ENCODE results near the gene C1orf56.
A peak's percentile ranks its signal among the peaks of the same experiment; 100 is the strongest.

C1orf56 gene

DNA sequence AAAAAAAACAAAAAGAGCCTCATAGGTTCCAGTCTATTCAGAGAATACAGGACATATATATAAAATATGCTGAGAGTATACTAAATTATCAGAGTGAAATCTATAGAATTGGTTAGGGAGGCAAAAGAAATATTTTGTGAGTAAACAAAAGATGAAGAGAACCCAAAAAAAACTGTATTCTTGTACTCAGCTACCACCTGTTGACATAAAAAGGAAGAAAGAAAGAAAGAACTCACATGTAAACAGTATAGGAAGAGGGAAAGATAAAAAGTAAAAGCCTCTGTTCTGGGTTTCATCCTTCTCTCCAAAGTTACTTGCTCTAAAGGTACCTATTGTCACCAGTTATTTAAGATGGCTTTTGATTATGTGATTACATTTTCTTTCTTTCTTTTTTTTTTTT is 21.1 kb upstream of the C1orf56 start:
- no peak for DNase-seq

DNA sequence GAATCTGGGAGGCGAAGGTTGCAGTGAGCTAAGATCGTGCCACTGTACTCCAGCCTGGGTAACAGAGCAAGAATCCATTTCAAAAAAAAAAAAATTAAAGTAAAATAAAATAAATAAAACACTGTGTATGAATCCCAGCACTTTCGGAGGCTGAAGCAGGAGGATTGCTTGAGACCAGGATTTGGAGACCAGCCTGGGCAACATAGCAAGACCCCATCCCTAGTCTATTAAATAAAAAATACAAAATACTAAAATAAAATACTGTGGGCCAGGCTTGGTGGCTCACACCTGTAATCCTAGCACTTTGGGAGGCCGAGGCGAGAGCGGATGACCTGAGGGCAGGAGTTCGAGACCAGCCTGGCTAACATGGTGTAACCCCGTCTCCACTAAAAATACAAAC is 15.4 kb upstream of the C1orf56 start:
- DNase-seq = no peak

DNA sequence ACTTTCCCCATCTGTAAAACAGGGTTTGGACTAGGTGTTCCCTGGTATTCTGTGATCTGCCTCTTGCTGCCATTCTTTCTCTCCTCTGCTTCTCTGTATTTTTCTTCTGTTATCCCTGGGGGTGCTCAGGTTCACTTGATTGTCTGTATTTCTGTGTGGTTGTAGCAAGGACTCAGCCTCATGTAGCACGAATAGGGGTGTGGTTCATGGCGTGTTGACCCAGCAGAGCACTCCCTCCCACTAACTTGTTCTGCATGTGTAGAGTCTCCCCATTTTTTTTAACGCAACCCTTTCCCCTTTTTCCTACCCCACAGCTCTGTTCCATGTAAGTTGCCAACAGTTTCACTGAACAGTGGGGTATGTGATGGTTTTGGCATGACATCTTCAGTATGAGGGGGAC is 12.4 kb upstream of the C1orf56 start:
- no peak for DNase-seq

DNA sequence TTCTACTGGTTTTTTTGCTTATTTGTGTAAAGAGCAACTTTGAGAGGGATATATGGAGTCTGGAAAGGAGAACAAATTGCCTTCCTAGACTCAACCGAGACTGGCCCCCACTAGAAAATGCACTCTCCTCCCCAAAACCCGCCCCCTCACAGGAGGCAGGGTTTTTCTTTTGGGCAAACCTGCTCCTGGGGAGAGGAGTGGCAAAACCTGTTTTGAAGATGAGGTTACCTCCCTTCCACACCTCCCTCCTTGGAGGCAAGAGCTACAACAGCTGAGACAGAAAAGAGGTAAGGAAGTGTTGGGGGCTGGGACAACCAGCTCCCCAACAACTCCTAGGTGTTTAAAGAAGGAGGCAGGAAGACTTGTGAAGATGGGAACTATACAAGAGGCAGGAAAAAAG is 11.2 kb upstream of the C1orf56 start, which contains the start of gene BNIPL:
TSS of gene BNIPL (plus strand) at position 231 of the 400 bp plus-strand sequence. CDS start at position 371, 140 bp downstream.
- DNase-seq = no peak

DNA sequence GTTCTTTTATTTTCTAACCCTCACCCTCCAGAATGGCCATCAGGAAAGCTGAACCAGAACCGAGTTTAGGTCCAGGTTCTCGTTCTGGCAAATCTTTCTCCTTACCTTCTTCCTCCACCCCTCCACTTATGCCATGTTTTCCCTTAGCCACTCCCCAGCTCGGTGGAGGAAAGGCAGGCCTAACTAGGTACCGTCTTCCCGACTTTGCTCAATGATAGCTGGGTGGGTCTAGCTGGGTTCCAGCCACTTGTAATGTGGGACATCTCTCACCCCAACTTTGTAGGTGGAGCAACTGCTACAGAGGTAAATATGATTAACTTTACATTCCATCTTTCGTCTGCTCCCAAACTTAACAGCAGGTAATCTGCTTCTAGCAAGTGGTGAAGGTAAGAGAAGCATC is 10.5 kb upstream of the C1orf56 start:
- DNase-seq = no peak

DNA sequence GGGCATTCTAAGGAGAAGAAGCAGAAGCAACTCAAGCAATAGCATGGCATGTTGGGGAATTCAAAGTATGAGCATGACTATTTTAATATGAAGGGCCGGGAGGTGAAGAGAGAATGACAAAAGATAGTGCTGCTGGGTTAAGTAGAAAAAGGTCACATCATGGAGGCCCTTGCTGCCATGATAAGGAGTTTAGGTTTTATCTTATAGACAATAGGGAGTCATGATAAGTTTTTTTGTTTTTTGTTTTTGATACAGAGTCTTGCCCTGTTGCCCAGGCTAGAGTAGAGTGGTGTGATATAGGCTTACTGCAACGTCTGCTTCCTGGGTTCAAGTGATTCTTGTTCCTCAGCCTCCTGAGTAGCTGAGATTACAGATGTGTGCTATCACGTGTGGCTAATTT is 8.0 kb upstream of the C1orf56 start:
- DNase-seq = no peak

DNA sequence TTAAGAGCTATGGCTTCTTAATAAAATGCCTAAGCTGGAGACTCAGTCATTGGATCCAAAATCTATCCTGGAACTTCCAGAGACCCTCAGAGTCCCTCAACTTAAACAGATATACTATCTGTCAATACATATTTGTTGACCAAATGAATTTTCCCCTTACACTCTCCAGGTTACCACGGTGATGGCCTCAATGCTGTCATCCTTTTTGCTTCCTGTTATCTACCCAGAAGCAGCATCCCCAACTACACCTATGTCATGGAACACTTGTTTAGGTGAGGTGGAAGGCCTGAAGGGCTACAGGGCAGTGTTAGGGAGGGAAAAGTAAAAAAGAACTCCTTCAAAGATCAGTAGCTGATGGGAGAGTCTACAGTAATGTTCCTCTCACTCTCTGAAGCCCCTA is 4.4 kb upstream of the C1orf56 start:
- DNase-seq = no peak

DNA sequence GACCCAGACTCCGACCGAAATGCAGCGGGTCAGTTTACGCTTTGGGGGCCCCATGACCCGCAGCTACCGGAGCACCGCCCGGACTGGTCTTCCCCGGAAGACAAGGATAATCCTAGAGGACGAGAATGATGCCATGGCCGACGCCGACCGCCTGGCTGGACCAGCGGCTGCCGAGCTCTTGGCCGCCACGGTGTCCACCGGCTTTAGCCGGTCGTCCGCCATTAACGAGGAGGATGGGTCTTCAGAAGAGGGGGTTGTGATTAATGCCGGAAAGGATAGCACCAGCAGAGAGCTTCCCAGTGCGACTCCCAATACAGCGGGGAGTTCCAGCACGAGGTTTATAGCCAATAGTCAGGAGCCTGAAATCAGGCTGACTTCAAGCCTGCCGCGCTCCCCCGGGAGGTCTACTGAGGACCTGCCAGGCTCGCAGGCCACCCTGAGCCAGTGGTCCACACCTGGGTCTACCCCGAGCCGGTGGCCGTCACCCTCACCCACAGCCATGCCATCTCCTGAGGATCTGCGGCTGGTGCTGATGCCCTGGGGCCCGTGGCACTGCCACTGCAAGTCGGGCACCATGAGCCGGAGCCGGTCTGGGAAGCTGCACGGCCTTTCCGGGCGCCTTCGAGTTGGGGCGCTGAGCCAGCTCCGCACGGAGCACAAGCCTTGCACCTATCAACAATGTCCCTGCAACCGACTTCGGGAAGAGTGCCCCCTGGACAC is 534 bp downstream of the C1orf56 start:
- peak; percentile 74 to 83 (median 79) for DNase-seq

DNA sequence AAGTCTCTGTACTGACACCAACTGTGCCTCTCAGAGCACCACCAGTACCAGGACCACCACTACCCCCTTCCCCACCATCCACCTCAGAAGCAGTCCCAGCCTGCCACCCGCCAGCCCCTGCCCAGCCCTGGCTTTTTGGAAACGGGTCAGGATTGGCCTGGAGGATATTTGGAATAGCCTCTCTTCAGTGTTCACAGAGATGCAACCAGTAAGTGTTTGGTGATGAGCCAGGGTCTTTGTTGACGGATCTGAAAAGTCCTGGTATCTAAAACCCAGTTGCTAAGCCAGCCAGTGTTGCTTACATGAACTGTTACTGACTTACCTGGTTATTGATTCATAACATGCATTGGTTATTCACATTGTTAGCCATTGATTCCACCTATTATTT is 1.1 kb downstream of the C1orf56 start:
- no peak for DNase-seq

DNA sequence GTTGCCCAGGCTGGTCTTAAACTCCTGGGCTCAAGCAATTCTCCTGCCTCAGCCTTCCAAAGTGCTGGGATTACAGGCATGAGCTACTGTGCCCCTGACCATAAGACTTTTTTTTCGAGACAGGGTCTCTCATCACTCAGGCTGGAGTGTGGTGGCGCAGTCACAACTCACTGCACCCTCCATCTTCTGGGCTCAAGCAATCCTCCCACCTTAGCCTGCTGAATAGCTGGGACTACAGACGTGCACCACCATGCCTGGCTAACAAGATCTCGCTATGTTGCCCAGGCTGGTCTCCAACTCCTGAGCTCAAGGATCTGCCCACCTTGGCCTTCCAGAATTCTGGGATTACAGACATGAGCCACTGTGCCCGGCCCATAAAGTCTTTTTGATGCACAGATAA is 1.9 kb downstream of the C1orf56 start:
- DNase-seq = no peak

DNA sequence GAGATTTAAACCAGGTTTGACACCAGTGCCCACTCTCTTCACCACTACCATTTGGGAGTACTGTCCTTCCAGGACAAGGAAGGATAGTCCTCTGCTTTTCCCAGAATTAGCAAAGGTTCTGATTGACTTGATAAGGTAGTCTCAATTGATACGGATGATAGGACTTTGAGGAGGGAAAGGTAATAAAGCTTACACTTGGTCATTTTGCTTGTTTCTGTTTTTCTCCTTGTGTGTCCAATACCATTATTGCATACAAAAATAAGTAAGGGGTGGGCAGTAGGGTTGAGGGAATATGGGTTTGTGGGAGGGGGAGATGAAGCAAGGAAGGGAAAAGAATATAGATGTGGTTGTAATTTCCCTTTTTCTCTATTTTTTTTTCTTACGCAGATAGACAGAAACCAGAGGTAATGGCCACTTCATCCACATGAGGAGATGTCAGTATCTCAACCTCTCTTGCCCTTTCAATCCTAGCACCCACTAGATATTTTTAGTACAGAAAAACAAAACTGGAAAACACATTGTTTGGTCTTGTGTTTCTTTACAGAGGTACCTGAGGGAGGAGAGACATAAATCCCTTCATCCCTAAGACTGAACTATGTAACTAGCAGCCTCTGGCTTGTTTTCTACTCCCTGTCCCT is 2.6 kb downstream of the C1orf56 start:
- no peak for DNase-seq

DNA sequence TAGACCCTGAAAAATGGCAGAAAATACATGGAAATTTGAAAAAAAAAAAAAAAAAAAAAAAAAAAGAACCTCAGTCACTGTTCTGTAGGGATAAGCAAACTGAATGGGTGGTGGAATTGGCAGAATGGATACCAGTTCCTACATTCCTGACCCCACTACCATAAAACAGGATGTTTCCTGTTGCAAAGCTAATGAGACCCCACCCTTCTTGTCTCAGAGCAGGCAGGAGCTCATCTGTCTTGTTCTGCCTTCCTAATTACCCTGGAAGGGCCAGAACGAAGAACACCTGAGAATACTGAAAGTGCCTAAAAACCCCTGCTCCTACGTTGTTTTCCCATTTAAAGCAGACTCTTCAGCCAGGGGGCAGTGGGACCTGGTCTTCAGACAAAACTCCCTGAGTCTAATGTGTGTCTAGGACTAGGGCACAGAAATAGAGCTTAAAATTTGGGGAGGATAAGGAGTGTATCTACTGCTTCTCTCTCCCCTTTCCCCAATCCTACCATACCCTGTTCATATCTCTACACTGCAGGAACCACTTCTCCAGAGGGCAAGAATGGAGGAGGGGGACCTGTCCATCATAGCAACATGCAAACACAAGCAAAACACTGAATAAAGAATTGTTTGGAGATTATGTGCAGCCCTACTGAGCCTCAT is 3.9 kb downstream of the C1orf56 start:
- no peak for DNase-seq

DNA sequence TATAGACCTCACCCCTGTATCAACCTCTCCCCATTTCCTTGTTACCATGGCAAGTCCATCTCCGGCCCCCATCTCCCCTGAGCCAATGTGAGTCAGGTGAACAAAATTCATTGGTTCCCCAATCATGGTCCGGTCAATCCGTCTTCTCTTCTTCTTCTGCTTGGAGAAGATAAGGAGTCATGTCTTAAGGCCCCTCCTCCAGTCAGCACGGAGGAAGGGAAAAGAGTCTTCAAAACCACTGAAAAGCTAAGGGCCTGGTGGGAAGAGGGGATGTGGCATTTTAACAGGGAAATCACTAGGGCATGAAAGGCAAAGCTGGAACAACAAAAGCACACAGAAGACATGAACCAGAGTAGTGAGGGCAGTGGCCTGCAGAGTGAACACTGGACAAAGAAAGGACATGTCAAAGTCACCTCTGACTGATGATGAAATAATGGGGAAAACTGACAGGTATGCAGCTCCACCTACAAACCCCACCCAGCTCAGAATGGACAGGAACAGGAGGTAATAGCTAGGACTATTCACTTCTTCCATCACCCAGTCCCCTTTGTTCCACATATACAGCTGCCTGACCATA is 7.5 kb downstream of the C1orf56 start:
- DNase-seq = no peak

DNA sequence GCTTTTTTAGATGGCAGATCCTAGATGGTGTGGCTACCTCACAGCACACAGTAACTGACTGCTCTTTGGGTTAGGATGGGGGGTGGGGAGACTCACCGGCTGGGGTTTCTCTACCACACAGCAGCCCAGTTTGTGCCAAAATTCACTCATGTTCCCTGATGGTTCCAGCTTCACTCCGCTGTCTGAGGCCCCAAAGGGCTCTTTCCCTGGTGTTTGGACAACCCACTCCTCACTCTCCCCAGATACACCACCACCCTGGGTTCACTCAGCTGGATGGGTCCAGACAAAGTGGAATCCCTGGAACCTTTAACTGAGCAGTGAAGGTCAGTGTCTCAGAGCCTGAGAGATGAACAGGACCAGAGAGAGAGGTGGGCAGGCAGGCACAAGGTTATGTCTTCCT is 8.0 kb downstream of the C1orf56 start:
- no peak for DNase-seq

DNA sequence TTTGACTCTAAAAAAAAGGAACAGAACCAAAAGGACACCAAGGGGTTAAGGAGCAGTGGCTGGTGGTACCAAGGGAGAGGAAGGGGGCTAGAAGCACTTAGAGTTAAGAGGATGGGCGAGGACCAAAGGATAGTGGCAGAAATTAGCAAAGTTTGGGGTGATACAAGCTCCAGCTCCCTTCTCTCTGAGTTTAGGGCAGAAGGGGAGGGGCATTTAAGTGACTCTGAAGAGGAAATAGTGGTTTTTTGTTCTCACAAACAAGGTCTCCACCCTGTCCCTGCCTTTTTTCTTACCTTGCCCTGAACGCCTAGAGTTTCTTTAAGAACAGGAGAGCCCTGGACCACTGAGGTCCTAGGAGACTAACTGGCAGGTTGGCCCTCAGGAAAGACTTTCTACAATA is 8.6 kb downstream of the C1orf56 start:
- DNase-seq = no peak

DNA sequence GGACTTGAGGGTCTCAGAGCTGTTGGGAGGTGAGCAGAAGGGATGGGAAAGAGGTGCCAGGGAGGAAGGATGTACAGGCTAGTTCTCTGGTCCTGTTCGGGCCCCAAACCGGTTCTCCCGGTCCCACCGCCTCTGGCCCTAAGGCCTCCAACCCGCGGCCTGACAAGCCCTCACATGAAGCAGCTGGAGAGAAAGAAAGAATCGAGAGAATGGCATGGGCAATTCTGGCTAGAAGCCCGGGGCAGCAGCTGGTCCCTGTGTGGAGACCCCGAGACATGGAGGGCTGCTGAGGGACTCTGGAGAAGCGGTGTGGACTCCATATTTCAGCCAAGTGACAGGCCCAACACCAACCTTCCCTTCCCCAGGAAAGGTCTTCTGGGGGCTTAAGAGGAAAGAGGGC is 11.1 kb downstream of the C1orf56 start:
- peak in 2 of 3 experiments; percentile 49 to 70 for DNase-seq

DNA sequence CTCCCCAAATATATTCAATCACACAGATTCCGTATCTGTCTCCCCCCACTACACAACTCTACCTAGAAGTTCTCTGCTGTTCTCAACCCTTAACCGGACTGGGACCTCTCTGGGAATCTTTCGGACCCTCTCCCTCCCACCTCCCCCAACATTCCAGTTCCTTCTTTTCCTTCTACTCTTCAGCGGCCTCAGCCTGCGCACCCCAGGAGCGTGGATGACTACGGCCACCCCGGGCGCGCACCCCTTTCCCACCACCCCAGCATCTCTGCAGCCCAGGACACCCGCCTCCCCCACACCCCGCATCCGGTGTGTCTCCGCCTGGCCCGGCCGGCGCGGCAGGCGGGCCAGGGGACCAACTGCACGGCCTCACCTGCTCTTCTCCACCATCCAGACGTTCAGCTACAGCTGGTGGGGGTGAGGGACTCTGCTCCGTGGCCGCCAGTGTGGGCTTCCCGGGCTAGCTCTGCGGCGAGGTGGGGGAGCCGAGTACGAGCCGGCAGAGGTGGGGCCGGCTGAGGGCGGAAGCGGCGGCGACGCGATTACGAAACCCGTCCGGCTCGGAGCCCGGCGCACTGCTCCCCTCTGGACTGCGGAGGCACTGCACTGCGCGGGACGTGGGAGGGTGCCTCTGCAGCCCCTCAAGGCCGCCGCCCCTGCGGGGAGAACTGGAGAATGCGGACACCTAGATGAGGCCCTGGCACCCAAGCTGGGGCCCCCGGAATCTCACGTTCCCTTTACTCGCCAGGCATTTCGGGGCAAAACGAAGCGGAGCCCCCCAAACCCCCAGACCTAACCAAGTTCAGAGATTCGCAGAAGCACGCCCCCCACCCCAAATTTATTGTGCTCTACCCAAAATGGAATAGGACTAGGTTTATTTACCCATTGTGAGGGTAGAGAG is 11.8 kb downstream of the C1orf56 start, which contains the start of gene CDC42SE1:
TSS of gene CDC42SE1 (minus strand) at position 514 of the 898 bp plus-strand sequence. CDS start 3,892 bp downstream, outside the sequence.
- peak; percentile 74 to 96 (median 83) for DNase-seq

DNA sequence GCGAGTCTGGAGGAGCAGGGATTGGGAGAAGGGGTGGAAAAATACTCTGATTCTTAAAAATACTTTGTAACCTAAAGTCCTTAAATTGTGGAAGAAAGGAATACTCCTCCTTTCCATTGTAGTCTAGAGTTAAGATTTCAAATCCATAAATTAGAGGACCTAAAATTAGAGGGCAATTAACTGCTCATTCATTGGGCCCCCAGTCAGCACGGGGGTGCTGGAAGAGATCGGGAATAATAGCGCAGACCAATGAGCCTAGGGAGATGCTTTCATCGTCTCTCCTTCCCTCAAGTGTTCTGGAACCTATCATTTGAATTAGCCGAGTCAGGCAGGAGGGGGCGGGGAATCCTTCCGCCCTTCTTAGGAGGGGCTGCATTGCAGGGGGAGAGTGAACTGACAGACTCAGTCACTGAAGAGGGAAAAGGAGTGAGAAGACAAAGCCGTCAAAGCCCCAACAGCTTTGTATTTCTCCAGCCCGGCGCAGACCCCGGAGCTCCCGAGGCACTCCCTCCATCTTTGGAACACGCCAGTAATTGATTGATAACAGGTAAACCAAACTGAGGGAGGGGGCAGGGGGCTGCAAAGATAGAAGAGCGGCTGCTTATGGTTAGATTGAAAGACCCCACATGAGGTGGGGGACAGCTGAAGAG is 12.6 kb downstream of the C1orf56 start, which contains the start of gene MLLT11:
TSS of gene MLLT11 (plus strand) at position 391 of the 650 bp plus-strand sequence. CDS start 6,828 bp downstream, outside the sequence.
- DNase-seq = peak; percentile 69 to 94 (median 88)

DNA sequence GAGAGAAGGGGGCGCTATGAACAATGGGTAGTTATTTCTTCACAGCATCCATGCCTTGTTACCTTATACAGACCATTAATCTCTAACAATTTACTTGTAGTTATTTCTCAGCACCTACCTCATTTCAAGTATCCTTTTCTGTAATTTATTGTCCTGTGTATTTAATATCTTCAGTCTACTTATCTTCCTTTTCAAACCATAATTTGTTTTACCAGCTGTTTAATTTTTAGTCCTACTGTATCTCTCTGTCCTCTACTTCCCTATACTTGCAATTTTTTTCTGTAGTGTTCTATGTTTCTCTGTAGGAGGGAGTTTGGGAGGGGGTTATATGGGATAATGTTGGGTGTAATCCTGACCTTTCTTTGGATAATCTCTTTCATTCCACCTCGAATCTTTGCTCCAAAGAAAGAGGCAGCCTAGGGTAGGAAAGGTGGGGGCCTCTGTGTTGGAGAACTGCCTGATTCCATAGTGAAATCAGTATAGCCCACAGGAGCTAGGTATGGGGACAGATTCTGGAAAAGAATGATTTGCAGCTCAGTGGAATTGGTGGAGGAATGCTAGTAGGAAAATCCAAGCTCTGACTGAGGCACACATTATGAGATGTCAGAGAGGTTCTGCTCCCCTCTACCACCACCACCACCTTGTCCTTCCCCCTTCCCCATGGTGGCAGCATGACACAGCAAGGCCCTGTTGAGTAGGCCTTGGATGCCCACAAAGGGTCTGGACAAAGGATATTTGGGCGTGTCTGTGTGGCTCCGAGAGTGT is 13.3 kb downstream of the C1orf56 start:
- peak in 2 of 3 experiments; percentile 62 to 67 for DNase-seq

DNA sequence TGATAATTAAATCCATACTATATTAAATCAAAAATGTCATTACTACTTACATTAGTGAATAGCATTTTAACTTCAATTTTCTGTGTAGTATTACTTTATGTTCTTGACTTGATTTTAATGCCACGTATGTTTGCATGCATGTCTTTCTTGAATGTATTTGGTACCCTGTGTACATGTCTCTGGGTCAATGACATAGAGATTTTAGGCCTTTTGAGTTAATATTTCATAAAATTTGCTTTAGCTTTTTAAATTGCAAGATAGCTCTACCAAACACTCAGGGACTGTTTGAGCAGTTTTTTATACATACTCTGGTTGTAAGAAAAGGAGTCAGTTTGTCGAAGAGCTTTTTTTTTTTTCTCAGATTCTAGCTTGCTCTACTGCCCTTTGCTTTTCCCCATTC is 14.2 kb downstream of the C1orf56 start:
- DNase-seq = no peak
